Fibroblast of villous mesenchyme (primary cell): ENCODE measurements around the gene SDCBP2. TPM values are rescaled to one million over a fixed set of nuclear protein-coding genes. Genes with fewer than 3 reads are reported as not detected.

ENCODE experiments used
- DNase-seq: peaks from one replicate; pipeline ENCODE4 v3.0.0-alpha.2; 2010; ENCODE audit warnings: low read depth
- H3K4me3 ChIP-seq: 2 replicates; pipeline ENCODE4 v1.5.1; 2011; ENCODE audit warnings: low read depth, mild to moderate bottlenecking, low read length
- total RNA-seq: library from RNA; depleted of rRNA; stranded (reverse); fragments of >200 nt; gene quantifications from 2 replicates; pipeline ENCODE4 v1.2.3, GENCODE V29; 2012
- TF ChIP-seq, protein P1 (sequence below): IDR thresholded peaks from 2 replicates; pipeline ENCODE4 v1.5.1; 2012; ENCODE audit warnings: low read depth, mild to moderate bottlenecking, low read length; ENCODE audit not compliant: insufficient read depth

The SDCBP2 gene
- total RNA-seq, 1 donor, result 0.43 TPM

DNA sequence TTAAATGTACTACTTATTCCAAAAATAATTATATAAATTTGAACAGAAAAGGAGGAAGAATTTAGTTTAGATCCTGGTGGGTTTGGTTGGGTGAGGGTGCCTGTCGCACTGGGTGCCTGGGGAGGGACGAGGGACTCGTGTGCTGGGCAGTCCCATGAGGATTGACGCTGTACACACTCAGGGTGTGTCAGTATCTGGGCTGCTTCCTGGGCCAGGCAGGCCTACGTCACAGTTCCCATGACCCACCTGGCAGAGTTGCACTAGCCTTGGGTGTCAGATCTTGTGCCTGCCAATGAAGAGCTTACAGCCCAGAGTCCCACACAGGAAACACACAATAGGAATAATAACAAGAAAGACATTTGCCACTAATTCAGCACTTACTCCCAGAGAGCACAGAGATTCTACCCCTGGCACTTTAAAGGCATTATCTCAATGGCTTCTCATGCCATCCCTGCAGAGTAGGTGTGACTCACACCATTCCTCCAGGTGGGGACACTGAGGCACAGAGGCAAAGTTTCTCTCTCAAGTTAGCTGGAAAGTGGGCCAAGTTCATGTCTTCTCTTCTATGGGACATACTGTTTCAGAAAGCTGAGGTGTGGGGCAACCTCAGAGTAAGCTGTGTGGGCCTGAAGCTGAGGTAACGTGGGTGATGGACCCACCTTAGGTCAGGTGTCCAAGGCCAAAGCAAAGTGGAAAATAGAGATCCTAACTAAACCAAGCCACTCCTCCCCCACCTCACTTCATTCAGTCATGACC, 1.3 kb upstream of the SDCBP2 start:
- DNase-seq, result peak; percentile 72
- TF ChIP-seq, protein P1, sequence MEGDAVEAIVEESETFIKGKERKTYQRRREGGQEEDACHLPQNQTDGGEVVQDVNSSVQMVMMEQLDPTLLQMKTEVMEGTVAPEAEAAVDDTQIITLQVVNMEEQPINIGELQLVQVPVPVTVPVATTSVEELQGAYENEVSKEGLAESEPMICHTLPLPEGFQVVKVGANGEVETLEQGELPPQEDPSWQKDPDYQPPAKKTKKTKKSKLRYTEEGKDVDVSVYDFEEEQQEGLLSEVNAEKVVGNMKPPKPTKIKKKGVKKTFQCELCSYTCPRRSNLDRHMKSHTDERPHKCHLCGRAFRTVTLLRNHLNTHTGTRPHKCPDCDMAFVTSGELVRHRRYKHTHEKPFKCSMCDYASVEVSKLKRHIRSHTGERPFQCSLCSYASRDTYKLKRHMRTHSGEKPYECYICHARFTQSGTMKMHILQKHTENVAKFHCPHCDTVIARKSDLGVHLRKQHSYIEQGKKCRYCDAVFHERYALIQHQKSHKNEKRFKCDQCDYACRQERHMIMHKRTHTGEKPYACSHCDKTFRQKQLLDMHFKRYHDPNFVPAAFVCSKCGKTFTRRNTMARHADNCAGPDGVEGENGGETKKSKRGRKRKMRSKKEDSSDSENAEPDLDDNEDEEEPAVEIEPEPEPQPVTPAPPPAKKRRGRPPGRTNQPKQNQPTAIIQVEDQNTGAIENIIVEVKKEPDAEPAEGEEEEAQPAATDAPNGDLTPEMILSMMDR, result no peak
- H3K4me3 ChIP-seq, result no peak overlapping the region

DNA sequence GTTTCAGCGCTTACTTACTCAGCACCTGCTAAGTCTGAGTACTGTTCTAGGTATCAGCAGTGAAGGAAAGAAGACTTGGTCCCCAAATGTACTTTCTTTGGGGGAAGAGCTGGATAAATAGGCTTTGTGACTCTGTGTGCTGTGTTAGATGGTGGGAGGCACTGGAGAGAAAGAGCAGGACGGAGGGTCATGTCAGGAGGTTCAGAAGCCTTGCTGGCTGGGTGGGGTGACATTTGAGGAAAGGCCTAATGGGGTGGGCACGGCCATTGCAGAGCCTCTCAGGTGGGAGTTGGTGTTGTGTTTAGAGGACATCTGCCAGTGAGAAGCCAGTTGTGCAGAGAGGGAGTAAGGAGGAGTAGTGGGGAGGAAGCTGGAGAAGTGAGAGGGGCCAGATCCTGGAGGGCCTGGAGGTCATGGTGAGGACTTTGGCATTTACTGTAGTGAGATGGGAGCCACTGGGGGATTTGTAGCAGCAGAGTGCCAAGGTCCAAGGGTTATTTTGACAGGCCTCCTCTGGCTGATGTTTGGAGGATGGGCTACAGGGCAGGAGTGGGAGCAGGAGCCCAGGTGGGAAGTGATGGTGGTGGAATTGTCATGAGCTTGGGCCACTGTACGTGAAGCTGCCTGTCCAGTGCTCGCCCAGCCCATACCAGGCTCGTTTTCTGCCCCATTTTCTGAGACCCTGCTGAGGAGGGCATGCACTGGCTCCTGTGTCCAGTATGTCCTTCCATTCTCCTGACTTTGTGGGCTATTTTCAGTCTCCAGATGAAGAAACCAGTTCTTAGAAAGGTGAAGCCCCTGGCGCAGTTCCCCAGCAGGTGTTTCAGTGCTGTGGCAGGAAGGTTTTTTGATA, 886 bp downstream of the SDCBP2 start:
- no peak for DNase-seq
- H3K4me3 ChIP-seq, result no peak overlapping the region
- TF ChIP-seq, protein P1, result no peak

DNA sequence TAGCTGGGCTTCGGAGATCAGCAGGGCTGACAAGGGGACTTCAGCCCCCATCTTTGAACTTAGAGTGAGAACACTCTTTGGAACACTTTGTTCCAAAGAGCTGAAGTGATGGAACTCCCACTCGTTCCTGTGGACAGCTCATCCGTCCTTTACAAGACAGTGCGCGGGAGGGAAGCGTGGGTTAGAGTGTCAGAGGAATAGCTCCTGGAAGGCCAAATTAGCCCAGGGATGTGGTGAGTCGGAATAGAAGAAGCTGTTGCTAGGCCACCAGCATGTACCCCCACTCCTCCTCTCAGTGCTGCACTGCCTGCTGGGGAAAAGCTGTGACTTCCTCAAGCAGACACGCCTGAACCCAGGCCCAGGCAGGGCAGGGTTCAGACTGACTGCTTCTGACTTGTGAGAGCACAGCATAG, 1.7 kb downstream of the SDCBP2 start:
- TF ChIP-seq, protein P1, result no peak
- peak; percentile 90 for DNase-seq
- no peak overlapping the region for H3K4me3 ChIP-seq

DNA sequence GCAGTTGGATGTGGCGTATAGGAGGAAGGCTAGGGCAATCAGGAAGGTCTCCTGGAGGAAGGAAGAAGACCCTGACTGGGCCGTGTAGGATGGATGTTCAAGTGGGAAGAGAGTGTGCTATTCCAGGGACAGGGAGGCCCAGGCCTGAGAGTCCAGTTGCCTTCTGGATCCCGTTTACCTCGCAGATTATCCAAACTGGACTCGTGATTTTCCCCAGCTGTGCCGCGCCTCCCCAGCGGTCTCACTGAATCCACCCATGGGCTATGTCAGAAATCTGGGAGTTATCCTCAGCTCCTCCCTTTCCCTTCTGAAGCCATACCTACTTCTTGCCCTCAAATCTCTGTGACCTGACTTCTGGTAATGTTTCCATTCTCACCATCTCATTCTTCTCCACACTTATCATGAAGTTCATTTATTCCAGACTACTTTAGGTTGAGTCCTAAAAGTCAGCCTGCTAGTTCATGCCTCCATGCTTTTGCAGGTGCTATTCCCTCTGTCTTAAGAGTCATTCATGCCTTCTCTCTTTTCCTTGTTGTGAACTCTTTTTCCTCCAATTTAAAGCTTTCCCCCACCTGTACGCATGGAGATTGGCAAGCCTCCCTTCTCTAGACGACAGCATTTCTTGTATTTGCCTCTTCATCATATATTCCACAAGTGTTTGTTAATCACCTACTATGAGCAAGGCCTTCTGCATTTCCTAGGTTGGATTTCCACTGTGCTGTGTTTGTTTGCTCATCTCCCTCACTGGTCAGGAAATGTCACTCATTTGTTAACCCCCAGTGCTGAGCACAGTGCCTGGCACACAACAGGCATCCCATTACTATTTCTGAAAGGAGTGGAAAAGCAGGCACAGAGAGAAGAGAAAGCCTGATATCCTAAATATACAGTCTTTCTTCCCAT, 2.7 kb downstream of the SDCBP2 start:
- peak overlapping the region; percentile 86 for H3K4me3 ChIP-seq
- TF ChIP-seq, protein P1, result no peak
- DNase-seq, result peak; percentile 73

DNA sequence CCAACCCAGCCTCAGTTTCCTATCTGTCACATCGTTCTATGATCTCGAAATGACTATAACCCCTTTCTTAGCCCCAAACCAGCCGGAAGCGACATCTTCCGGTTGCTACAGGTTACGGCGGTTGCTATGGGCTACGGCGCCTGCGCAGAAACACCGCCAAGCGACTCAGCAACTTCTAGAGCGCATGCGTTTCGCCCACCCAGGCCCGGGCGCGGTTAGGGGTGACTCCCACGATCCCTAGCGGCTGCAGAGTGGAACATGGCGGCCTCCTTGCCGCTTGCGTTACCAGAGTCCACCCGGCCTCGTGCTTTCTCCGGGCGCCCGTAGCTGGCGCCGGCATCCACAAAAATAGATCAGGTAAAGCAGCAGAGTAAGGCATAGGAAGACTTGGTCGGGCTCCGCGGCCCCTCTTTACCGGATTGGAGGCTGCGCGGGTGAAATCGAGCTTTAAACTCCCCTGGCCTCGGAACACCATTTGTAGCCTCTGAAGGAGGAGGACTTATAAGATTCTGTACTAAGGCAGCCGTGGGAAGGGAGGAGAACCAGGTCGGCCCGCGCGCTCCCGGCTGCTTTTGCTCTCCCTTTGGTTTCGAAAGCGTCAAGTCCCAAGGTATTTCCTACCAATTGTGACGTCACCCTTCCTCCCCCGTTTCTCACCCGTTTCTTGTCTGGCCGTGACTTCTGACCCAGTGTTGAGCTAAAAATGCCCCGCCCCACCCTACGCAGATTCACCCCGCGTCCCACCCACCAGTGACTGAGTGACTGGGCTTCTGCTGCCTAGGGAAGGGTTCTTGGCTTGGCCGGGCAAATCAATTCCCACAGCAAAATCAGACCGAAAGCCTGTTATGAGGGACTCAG, 3.5 kb downstream of the SDCBP2 start:
- H3K4me3 ChIP-seq, result peak overlapping the region; percentile 86
- peak; percentile 99 for DNase-seq
- TF ChIP-seq, protein P1, result no peak
